Measurements from ENCODE around the gene CPA2. TPM values are rescaled to one million over a fixed set of nuclear protein-coding genes. Genes with fewer than 3 reads are reported as not detected.
A peak's percentile ranks its signal among the peaks of the same experiment; 100 is the strongest.

The CPA2 gene
- total and polyA plus RNA-seq, 2 experiments from 2014 or later = not detected

DNA sequence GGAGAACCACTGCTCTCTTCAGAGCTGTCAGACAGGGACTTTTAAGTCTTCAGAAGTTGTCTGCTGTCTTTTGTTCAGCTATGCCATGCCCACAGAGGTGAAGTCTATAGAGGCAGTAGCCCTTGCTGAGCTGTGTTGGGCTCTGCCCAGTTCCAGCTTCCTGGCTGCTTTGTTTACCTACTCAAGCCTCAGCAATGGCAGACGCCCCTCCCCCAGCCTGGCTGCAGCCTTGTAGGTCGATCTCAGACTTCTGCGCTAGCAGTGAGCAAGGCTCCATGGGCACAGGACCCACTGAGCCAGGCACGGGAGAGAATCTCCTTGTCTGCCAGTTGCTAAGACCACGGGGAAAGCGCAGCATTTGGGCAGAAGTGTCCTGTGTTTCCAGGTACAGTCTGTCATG lies 12.1 kb upstream of the CPA2 start:
- no peak overlapping the region for H3K4me3 Mint-ChIP-seq
- no peak overlapping the region; the same call in 1 of the 2 replicates for H3K27ac Mint-ChIP-seq
- Histone ChIP-seq H3K27ac (ENCODE audit: low read depth) (no peak overlapping the region), H2AFZ (peak overlapping the region; percentile 90), H3K4me2 (no peak overlapping the region), H3F3A (replicated peaks; ENCODE audit: low read depth) (no peaks in the 10 kb centered on the region), H3K27me3 (ENCODE audit: insufficient read depth) (no peaks in the 10 kb centered on the region), H4K20me1 (replicated peaks; ENCODE audit: insufficient read depth) (no peaks in the 10 kb centered on the region), H3K36me3 (ENCODE audit: insufficient read depth) (peaks cover 15% of the 10 kb centered on the region), H3K9me2 (ENCODE audit: insufficient read depth) (no peaks in the 10 kb centered on the region; the same call in 1 of the 2 replicates), H3K4me3 (no peak overlapping the region), H3K4me1 (ENCODE audit: insufficient read depth) (0 out of 2 replicates have a peak, but pooled peaks cover 3% of the 10 kb centered on the region), H3K79me2 (replicated peaks; ENCODE audit: insufficient read depth) (no peaks in the 10 kb centered on the region)
- no peak for TF ChIP-seq EZH2phosphoT487 (IDR thresholded peaks at IDR 0.05; ENCODE audit: unreplicated experiment)
- no peak for TF ChIP-seq EZH2 (IDR thresholded peaks at IDR 0.05; ENCODE audit: low read depth, unreplicated experiment)
- no peak for TF ChIP-seq NANOG (IDR thresholded peaks at IDR 0.05; ENCODE audit: borderline replicate concordance)
- TF ChIP-seq, protein P1, sequence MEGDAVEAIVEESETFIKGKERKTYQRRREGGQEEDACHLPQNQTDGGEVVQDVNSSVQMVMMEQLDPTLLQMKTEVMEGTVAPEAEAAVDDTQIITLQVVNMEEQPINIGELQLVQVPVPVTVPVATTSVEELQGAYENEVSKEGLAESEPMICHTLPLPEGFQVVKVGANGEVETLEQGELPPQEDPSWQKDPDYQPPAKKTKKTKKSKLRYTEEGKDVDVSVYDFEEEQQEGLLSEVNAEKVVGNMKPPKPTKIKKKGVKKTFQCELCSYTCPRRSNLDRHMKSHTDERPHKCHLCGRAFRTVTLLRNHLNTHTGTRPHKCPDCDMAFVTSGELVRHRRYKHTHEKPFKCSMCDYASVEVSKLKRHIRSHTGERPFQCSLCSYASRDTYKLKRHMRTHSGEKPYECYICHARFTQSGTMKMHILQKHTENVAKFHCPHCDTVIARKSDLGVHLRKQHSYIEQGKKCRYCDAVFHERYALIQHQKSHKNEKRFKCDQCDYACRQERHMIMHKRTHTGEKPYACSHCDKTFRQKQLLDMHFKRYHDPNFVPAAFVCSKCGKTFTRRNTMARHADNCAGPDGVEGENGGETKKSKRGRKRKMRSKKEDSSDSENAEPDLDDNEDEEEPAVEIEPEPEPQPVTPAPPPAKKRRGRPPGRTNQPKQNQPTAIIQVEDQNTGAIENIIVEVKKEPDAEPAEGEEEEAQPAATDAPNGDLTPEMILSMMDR (conservative IDR thresholded peaks at IDR 0.05; ENCODE audit: low read depth in 2 of 2) = no peak
- peaks cover 42% of the 10 kb centered on the region; the same call in 2 of the 3 replicates for H3K36me3 Mint-ChIP-seq (ENCODE audit: low read depth)
- ATAC-seq (no peak), DNase-seq (ENCODE audit: low spot score) (no peak)
- H3K27me3 Mint-ChIP-seq (ENCODE audit: insufficient read depth, low read depth, poor library complexity) = peaks cover 9% of the 10 kb centered on the region
- H3K9me3 Mint-ChIP-seq = peaks cover 41% of the 10 kb centered on the region
- H3K4me1 Mint-ChIP-seq = peaks cover 9% of the 10 kb centered on the region; the same call in 2 of the 3 replicates

DNA sequence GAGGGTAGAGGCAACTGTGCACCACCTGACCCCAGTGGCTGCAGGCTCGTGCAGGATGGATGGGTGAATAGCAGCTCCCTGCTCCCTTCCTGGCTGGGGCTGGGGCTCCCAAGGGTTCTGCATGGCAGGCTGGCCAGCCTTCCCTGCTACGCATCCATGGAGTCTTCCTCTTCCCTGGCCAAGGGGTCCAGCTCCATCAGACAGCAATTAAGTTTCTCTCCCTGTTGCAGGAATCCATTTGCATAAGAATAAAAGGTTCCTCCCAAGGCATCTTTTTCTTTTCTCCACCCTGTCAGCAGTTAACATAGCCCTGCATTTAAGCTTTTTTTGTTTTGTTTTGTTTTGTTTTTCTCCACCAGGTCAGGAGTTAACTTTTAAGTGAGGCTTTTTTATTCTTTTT lies 10.0 kb upstream of the CPA2 start:
- H3K9me3 Mint-ChIP-seq = peaks cover 56% of the 10 kb centered on the region
- no peaks in the 10 kb centered on the region for H4K20me1 ChIP-seq (replicated peaks; ENCODE audit: insufficient read depth)
- DNase-seq (ENCODE audit: low spot score) (peak; percentile 41), ATAC-seq (peak; percentile 74)
- H3K4me1 ChIP-seq (ENCODE audit: insufficient read depth) = peaks cover 14% of the 10 kb centered on the region; the same call in 1 of the 2 replicates
- no peak overlapping the region for H3K27ac Mint-ChIP-seq
- no peak overlapping the region for H3K4me3 ChIP-seq
- no peak overlapping the region for H2AFZ ChIP-seq
- H3F3A ChIP-seq (replicated peaks; ENCODE audit: low read depth) = no peaks in the 10 kb centered on the region
- peaks cover 8% of the 10 kb centered on the region for H3K27me3 Mint-ChIP-seq (ENCODE audit: insufficient read depth, low read depth, poor library complexity)
- no peaks in the 10 kb centered on the region for H3K27me3 ChIP-seq (ENCODE audit: insufficient read depth)
- H3K4me2 ChIP-seq = 0 out of 2 replicates have a peak overlapping the region, but pooled peaks have one; percentile 28
- peaks cover 20% of the 10 kb centered on the region for H3K4me1 Mint-ChIP-seq
- H3K27ac ChIP-seq (ENCODE audit: low read depth) = 0 out of 2 replicates have a peak overlapping the region, but pooled peaks have one; percentile 53
- H3K4me3 Mint-ChIP-seq = no peak overlapping the region
- no peaks in the 10 kb centered on the region for H3K79me2 ChIP-seq (replicated peaks; ENCODE audit: insufficient read depth)
- peaks cover 47% of the 10 kb centered on the region; the same call in 2 of the 3 replicates for H3K36me3 Mint-ChIP-seq (ENCODE audit: low read depth)
- no peaks in the 10 kb centered on the region; the same call in 1 of the 2 replicates for H3K9me2 ChIP-seq (ENCODE audit: insufficient read depth)
- peaks cover 15% of the 10 kb centered on the region for H3K36me3 ChIP-seq (ENCODE audit: insufficient read depth)
- TF ChIP-seq, protein P1 (conservative IDR thresholded peaks at IDR 0.05; ENCODE audit: low read depth in 2 of 2) = no peak
- no peak for TF ChIP-seq EZH2 (IDR thresholded peaks at IDR 0.05; ENCODE audit: low read depth, unreplicated experiment)
- no peak for TF ChIP-seq POLR2AphosphoS5 (IDR thresholded peaks at IDR 0.05; ENCODE audit: low read depth)
- TF ChIP-seq, protein P2, sequence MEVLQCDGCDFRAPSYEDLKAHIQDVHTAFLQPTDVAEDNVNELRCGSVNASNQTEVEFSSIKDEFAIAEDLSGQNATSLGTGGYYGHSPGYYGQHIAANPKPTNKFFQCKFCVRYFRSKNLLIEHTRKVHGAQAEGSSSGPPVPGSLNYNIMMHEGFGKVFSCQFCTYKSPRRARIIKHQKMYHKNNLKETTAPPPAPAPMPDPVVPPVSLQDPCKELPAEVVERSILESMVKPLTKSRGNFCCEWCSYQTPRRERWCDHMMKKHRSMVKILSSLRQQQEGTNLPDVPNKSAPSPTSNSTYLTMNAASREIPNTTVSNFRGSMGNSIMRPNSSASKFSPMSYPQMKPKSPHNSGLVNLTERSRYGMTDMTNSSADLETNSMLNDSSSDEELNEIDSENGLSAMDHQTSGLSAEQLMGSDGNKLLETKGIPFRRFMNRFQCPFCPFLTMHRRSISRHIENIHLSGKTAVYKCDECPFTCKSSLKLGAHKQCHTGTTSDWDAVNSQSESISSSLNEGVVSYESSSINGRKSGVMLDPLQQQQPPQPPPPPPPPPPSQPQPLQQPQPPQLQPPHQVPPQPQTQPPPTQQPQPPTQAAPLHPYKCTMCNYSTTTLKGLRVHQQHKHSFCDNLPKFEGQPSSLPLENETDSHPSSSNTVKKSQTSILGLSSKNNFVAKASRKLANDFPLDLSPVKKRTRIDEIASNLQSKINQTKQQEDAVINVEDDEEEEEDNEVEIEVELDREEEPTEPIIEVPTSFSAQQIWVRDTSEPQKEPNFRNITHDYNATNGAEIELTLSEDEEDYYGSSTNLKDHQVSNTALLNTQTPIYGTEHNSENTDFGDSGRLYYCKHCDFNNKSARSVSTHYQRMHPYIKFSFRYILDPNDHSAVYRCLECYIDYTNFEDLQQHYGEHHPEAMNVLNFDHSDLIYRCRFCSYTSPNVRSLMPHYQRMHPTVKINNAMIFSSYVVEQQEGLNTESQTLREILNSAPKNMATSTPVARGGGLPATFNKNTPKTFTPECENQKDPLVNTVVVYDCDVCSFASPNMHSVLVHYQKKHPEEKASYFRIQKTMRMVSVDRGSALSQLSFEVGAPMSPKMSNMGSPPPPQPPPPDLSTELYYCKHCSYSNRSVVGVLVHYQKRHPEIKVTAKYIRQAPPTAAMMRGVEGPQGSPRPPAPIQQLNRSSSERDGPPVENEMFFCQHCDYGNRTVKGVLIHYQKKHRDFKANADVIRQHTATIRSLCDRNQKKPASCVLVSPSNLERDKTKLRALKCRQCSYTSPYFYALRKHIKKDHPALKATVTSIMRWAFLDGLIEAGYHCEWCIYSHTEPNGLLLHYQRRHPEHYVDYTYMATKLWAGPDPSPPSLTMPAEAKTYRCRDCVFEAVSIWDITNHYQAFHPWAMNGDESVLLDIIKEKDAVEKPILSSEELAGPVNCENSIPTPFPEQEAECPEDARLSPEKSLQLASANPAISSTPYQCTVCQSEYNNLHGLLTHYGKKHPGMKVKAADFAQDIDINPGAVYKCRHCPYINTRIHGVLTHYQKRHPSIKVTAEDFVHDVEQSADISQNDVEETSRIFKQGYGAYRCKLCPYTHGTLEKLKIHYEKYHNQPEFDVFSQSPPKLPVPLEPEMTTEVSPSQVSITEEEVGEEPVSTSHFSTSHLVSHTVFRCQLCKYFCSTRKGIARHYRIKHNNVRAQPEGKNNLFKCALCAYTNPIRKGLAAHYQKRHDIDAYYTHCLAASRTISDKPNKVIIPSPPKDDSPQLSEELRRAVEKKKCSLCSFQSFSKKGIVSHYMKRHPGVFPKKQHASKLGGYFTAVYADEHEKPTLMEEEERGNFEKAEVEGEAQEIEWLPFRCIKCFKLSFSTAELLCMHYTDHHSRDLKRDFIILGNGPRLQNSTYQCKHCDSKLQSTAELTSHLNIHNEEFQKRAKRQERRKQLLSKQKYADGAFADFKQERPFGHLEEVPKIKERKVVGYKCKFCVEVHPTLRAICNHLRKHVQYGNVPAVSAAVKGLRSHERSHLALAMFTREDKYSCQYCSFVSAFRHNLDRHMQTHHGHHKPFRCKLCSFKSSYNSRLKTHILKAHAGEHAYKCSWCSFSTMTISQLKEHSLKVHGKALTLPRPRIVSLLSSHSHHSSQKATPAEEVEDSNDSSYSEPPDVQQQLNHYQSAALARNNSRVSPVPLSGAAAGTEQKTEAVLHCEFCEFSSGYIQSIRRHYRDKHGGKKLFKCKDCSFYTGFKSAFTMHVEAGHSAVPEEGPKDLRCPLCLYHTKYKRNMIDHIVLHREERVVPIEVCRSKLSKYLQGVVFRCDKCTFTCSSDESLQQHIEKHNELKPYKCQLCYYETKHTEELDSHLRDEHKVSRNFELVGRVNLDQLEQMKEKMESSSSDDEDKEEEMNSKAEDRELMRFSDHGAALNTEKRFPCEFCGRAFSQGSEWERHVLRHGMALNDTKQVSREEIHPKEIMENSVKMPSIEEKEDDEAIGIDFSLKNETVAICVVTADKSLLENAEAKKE (CRISPR knock-in tag; IDR thresholded peaks at IDR 0.05) = no peak
